HL-60 (cell line): ENCODE data around the gene DIP2A.

Experiments
- GABPA ChIP-seq: IDR thresholded peaks from 2 replicates; pipeline ENCODE4 v1.6.1; 2012; ENCODE audit warnings: low read depth
- POLR2AphosphoS5 ChIP-seq: IDR thresholded peaks from 2 replicates; pipeline ENCODE4 v1.6.1; 2012; ENCODE audit warnings: low read depth
- TF ChIP-seq, protein P1 (sequence below): IDR thresholded peaks from one replicate; pipeline ENCODE4 v1.5.1; 2011; ENCODE audit warnings: low read length, control low read depth, inconsistent platforms; ENCODE audit not compliant: insufficient read depth
- TF ChIP-seq, protein P2 (sequence below): IDR thresholded peaks from 2 replicates; pipeline ENCODE4 v1.6.1; 2012; ENCODE audit warnings: low read depth; ENCODE audit not compliant: insufficient replicate concordance

DNA sequence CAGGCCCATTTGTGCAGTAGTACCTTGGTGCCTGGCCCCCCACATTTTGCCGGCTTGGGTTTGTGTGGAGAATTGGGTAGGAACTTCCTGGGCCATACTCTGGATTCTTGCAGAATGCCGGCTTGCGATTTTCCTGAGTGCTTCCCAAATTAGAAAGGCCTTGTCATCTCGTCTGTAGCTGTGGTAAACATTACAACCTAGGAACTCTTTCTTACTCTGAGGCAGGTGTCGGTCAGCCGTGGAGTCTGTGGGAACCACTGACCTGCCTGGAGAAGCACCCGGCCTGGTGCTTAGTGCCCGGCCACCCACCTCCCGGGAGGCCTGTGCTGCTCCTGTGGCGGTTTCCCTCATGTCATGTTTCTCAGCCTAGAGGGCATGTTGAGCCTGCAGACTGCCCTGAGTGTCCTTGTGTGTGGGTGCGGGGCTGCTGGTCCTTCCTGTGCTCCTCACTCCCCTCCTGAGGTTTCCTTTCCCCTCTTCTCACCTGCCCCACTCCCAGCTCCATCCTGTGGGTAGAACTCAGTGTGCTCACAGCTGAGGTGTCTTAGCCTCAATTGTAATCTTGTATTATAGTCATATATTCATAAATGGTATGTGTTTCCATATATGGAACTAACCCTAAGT lies 81.5 kb downstream of the DIP2A start:
- TF ChIP-seq, protein P1, sequence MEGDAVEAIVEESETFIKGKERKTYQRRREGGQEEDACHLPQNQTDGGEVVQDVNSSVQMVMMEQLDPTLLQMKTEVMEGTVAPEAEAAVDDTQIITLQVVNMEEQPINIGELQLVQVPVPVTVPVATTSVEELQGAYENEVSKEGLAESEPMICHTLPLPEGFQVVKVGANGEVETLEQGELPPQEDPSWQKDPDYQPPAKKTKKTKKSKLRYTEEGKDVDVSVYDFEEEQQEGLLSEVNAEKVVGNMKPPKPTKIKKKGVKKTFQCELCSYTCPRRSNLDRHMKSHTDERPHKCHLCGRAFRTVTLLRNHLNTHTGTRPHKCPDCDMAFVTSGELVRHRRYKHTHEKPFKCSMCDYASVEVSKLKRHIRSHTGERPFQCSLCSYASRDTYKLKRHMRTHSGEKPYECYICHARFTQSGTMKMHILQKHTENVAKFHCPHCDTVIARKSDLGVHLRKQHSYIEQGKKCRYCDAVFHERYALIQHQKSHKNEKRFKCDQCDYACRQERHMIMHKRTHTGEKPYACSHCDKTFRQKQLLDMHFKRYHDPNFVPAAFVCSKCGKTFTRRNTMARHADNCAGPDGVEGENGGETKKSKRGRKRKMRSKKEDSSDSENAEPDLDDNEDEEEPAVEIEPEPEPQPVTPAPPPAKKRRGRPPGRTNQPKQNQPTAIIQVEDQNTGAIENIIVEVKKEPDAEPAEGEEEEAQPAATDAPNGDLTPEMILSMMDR = no peak
- TF ChIP-seq GABPA (no peak), POLR2AphosphoS5 (no peak)
- TF ChIP-seq, protein P2, sequence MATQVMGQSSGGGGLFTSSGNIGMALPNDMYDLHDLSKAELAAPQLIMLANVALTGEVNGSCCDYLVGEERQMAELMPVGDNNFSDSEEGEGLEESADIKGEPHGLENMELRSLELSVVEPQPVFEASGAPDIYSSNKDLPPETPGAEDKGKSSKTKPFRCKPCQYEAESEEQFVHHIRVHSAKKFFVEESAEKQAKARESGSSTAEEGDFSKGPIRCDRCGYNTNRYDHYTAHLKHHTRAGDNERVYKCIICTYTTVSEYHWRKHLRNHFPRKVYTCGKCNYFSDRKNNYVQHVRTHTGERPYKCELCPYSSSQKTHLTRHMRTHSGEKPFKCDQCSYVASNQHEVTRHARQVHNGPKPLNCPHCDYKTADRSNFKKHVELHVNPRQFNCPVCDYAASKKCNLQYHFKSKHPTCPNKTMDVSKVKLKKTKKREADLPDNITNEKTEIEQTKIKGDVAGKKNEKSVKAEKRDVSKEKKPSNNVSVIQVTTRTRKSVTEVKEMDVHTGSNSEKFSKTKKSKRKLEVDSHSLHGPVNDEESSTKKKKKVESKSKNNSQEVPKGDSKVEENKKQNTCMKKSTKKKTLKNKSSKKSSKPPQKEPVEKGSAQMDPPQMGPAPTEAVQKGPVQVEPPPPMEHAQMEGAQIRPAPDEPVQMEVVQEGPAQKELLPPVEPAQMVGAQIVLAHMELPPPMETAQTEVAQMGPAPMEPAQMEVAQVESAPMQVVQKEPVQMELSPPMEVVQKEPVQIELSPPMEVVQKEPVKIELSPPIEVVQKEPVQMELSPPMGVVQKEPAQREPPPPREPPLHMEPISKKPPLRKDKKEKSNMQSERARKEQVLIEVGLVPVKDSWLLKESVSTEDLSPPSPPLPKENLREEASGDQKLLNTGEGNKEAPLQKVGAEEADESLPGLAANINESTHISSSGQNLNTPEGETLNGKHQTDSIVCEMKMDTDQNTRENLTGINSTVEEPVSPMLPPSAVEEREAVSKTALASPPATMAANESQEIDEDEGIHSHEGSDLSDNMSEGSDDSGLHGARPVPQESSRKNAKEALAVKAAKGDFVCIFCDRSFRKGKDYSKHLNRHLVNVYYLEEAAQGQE = no peak
